Measurements from ENCODE around the gene HYAL3. TPM values are rescaled to one million over a fixed set of nuclear protein-coding genes. Genes with fewer than 3 reads are reported as not detected.
"Not testable (repeated sequence)": the region's sequence is repeated elsewhere in the genome, so short reads cannot be mapped to it uniquely, and the experiment has no call there.

Gene HYAL3
- total RNA-seq, 2 experiments from 2014 or later = 3.3 to 4.1 TPM

- POLR2A ChIA-PET = interaction anchor here (1.0 to 8.2 kb wide), 6 partner anchors 8 to 48 kb away, joined by 3 to 98 read pairs (median 4); partner anchors contain the start of gene LSMEM2
- H3K4me1 Mint-ChIP-seq (ENCODE audit: low read depth) = peaks cover 14% of the 10 kb centered on the region
Observed at GRCh38 chr3:50288387-50289007, 10.7 kb downstream of the HYAL3 start.

GRCh38 chr3:50287262-50287661 lies 11.9 kb downstream of the HYAL3 start:
- no peaks in the 10 kb centered on the region for H3K27me3 Mint-ChIP-seq
- POLR2A ChIA-PET = interaction anchor here (1.0 to 8.2 kb wide), 4 partner anchors 9 to 19 kb away, joined by 3 to 98 read pairs (median 6); partner anchors contain the start of gene LSMEM2

More at GRCh38 chr3:50288387-50289007, 10.7 kb downstream of the HYAL3 start:
- CTCF ChIA-PET = interaction anchor here (1.1 to 3.6 kb wide), 4 partner anchors 13 to 62 kb away, joined by 3 to 13 read pairs (median 6); no protein-coding TSS in a partner anchor
- no peak for TF ChIP-seq CTCF (IDR thresholded peaks at IDR 0.05)
- ATAC-seq = no peak
- intact Hi-C loops (cut with micrococcal nuclease) = no loop called here
- Mint-ChIP-seq H3K4me3 (no peak overlapping the region), H3K9me3 (no peaks in the 10 kb centered on the region), H3K27me3 (no peaks in the 10 kb centered on the region), H3K27ac (no peak overlapping the region), H3K36me3 (ENCODE audit: low read depth) (peaks cover 37% of the 10 kb centered on the region)
- no peak for DNase-seq

GRCh38 chr3:50286322-50287227 lies 12.6 kb downstream of the HYAL3 start:
- ChIA-PET POLR2A (interaction anchor here (0.8 to 8.2 kb wide), 2 partner anchors 8 to 52 kb away, joined by 4 to 98 read pairs; partner anchors contain the start of gene LSMEM2), CTCF (interaction anchor here (1.3 to 3.6 kb wide), 3 partner anchors 12 to 40 kb away, joined by 3 to 13 read pairs (median 7); no protein-coding TSS in a partner anchor)
- intact Hi-C loops (cut with micrococcal nuclease) = no loop called here
- H3K27ac Mint-ChIP-seq = no peak overlapping the region
- DNase-seq (no peak), ATAC-seq (no peak)
- H3K9me3 Mint-ChIP-seq = no peaks in the 10 kb centered on the region
- peaks cover 8% of the 10 kb centered on the region for H3K4me1 Mint-ChIP-seq (ENCODE audit: low read depth)
- no peak overlapping the region for H3K4me3 Mint-ChIP-seq
- H3K36me3 Mint-ChIP-seq (ENCODE audit: low read depth) = peaks cover 37% of the 10 kb centered on the region
- no peaks in the 10 kb centered on the region for H3K27me3 Mint-ChIP-seq
- TF ChIP-seq CTCF (IDR thresholded peaks at IDR 0.05) = no peak

More at GRCh38 chr3:50287262-50287661, 11.9 kb downstream of the HYAL3 start:
- peaks cover 8% of the 10 kb centered on the region for H3K4me1 Mint-ChIP-seq (ENCODE audit: low read depth)
- peaks cover 37% of the 10 kb centered on the region for H3K36me3 Mint-ChIP-seq (ENCODE audit: low read depth)
- TF ChIP-seq CTCF (IDR thresholded peaks at IDR 0.05) = no peak
- no peak overlapping the region for H3K27ac Mint-ChIP-seq
- no peak overlapping the region for H3K4me3 Mint-ChIP-seq
- DNase-seq (no peak), ATAC-seq (no peak)
- no peaks in the 10 kb centered on the region for H3K9me3 Mint-ChIP-seq
- CTCF ChIA-PET = interaction anchor here (1.3 to 3.6 kb wide), 3 partner anchors 12 to 40 kb away, joined by 3 to 13 read pairs (median 7); no protein-coding TSS in a partner anchor
- intact Hi-C loops (cut with micrococcal nuclease) = no loop called here

- intact Hi-C loops (cut with micrococcal nuclease); DNase-seq; H3K9me3 Mint-ChIP-seq; H3K27me3 Mint-ChIP-seq; H3K4me1 Mint-ChIP-seq (ENCODE audit: low read depth); ATAC-seq; H3K27ac Mint-ChIP-seq; H3K4me3 Mint-ChIP-seq: not testable (repeated sequence)
- ChIA-PET POLR2A (interaction anchor here (0.8 to 1.8 kb wide), 6 partner anchors 8 to 53 kb away, joined by 3 to 9 read pairs (median 4); partner anchors contain the start of genes IFRD2 and TUSC2), CTCF (interaction anchor here (1.0 to 1.8 kb wide), 3 partner anchors 9 to 32 kb away, joined by 3 to 8 read pairs (median 5); no protein-coding TSS in a partner anchor)
- H3K36me3 Mint-ChIP-seq (ENCODE audit: low read depth) = peaks cover 18% of the 10 kb centered on the region
Observed at GRCh38 chr3:50284121-50284520, 15.1 kb downstream of the HYAL3 start.

All from activated CD8-positive, alpha-beta T cell treated with anti-CD3 and anti-CD28 coated beads for 36 hours (primary cell).